TTC549 (cell line): ENCODE data around the gene CPNE6.

ENCODE experiments used
- FAIRE-seq: peaks from 2 replicates; lab custom pipeline; 2012; peaks lifted over from hg19 to GRCh38; lab: Jason Lieb, UNC

CPNE6 gene

GRCh38 chr14:24070285-24071143 lies 848 bp upstream of the CPNE6 start:
- no peak for FAIRE-seq

- no peak for FAIRE-seq
Measured at GRCh38 chr14:24071836-24072430, 571 bp downstream of the CPNE6 start.

- no peak for FAIRE-seq
Measured at GRCh38 chr14:24072436-24072835, 1.1 kb downstream of the CPNE6 start.

GRCh38 chr14:24072881-24073877 lies 1.8 kb downstream of the CPNE6 start:
- no peak for FAIRE-seq

GRCh38 chr14:24074625-24075484 lies 3.5 kb downstream of the CPNE6 start:
- no peak for FAIRE-seq

- FAIRE-seq, result no peak
Measured at GRCh38 chr14:24075485-24076301, 4.3 kb downstream of the CPNE6 start.

GRCh38 chr14:24076302-24076601 lies 4.9 kb downstream of the CPNE6 start:
- FAIRE-seq, result no peak

GRCh38 chr14:24077086-24077485 lies 5.7 kb downstream of the CPNE6 start:
- FAIRE-seq, result no peak

- no peak for FAIRE-seq
Measured at GRCh38 chr14:24078146-24078545, 6.8 kb downstream of the CPNE6 start.

GRCh38 chr14:24079491-24080141 lies 8.3 kb downstream of the CPNE6 start:
- no peak for FAIRE-seq

GRCh38 chr14:24080142-24080530 lies 8.8 kb downstream of the CPNE6 start:
- FAIRE-seq, result no peak

- FAIRE-seq, result no peak
Measured at GRCh38 chr14:24080888-24081738, 9.8 kb downstream of the CPNE6 start.

GRCh38 chr14:24081739-24082211 lies 10.4 kb downstream of the CPNE6 start:
- no peak for FAIRE-seq

- no peak for FAIRE-seq
Measured at GRCh38 chr14:24082411-24083080, 11.2 kb downstream of the CPNE6 start.

- FAIRE-seq, result no peak
Measured at GRCh38 chr14:24083462-24083861, 12.1 kb downstream of the CPNE6 start.

GRCh38 chr14:24084440-24084839 lies 13.1 kb downstream of the CPNE6 start:
- no peak for FAIRE-seq

- FAIRE-seq, result no peak
Measured at GRCh38 chr14:24085215-24085614, 13.9 kb downstream of the CPNE6 start.

- FAIRE-seq, result no peak
Measured at GRCh38 chr14:24086193-24086955, 15.0 kb downstream of the CPNE6 start.
